Skeletal muscle satellite cell (primary cell): ENCODE measurements around the gene DNAJC13.

Experiments
- H3K27me3 ChIP-seq: 2 replicates; pipeline ENCODE4 v1.7.0; 2013; ENCODE audit warnings: low read length; ENCODE audit not compliant: control insufficient read depth, insufficient read depth
- H3K36me3 ChIP-seq: 2 replicates; pipeline ENCODE4 v1.7.0; 2013; ENCODE audit warnings: mild to moderate bottlenecking, control low read depth, low read length; ENCODE audit not compliant: insufficient read depth
- H3K4me1 ChIP-seq: 2 replicates; pipeline ENCODE4 v1.7.0; 2013; ENCODE audit warnings: low read length; ENCODE audit not compliant: control insufficient read depth, insufficient read depth
- H3K4me2 ChIP-seq: 2 replicates; pipeline ENCODE4 v1.7.0; 2013; ENCODE audit warnings: mild to moderate bottlenecking, low read length
- H3K4me3 ChIP-seq: 2 replicates; pipeline ENCODE4 v1.7.0; 2013; ENCODE audit warnings: low read length
- H3K9ac ChIP-seq: 2 replicates; pipeline ENCODE4 v1.7.0; 2013; ENCODE audit warnings: mild to moderate bottlenecking, low read depth, low read length, moderate library complexity
- H3K9me3 ChIP-seq: replicated peaks from 2 replicates; pipeline ENCODE4 v1.7.0; 2013; ENCODE audit warnings: mild to moderate bottlenecking, control low read depth, low read length

Gene DNAJC13

GRCh38 chr3:132414841-132415240 lies 2.5 kb upstream of the DNAJC13 start:
- H3K4me3 ChIP-seq: no peak overlapping the region
- no peaks in the 10 kb centered on the region for H3K36me3 ChIP-seq
- peaks cover 10% of the 10 kb centered on the region for H3K4me1 ChIP-seq
- no peaks in the 10 kb centered on the region for H3K9me3 ChIP-seq
- no peaks in the 10 kb centered on the region for H3K27me3 ChIP-seq
- no peak overlapping the region for H3K4me2 ChIP-seq
- no peak overlapping the region for H3K9ac ChIP-seq

GRCh38 chr3:132416161-132416560 lies 1.1 kb upstream of the DNAJC13 start:
- no peaks in the 10 kb centered on the region for H3K36me3 ChIP-seq
- no peak overlapping the region for H3K4me3 ChIP-seq
- peak overlapping the region; percentile 79 for H3K4me2 ChIP-seq
- H3K9ac ChIP-seq: no peak overlapping the region
- H3K4me1 ChIP-seq: peaks cover 21% of the 10 kb centered on the region
- H3K9me3 ChIP-seq: no peaks in the 10 kb centered on the region
- no peaks in the 10 kb centered on the region for H3K27me3 ChIP-seq

GRCh38 chr3:132417695-132418411 lies 551 bp downstream of the DNAJC13 start:
- no peaks in the 10 kb centered on the region for H3K27me3 ChIP-seq
- H3K9me3 ChIP-seq: no peaks in the 10 kb centered on the region
- H3K4me2 ChIP-seq: peak overlapping the region; percentile 83
- H3K4me1 ChIP-seq: peaks cover 23% of the 10 kb centered on the region
- H3K9ac ChIP-seq: peak overlapping the region; percentile 96
- H3K4me3 ChIP-seq: peak overlapping the region; percentile 89
- H3K36me3 ChIP-seq: no peaks in the 10 kb centered on the region

GRCh38 chr3:132418916-132419315 lies 1.6 kb downstream of the DNAJC13 start:
- Histone ChIP-seq H3K9ac (peak overlapping the region; percentile 96), H3K4me1 (peaks cover 23% of the 10 kb centered on the region), H3K9me3 (no peaks in the 10 kb centered on the region), H3K36me3 (no peaks in the 10 kb centered on the region), H3K4me3 (peak overlapping the region; percentile 89), H3K4me2 (peak overlapping the region; percentile 83), H3K27me3 (no peaks in the 10 kb centered on the region)

- H3K4me3 ChIP-seq: no peak overlapping the region
- peak overlapping the region; percentile 12 for H3K4me2 ChIP-seq
- peaks cover 19% of the 10 kb centered on the region for H3K4me1 ChIP-seq
- H3K27me3 ChIP-seq: no peaks in the 10 kb centered on the region
- no peaks in the 10 kb centered on the region for H3K9me3 ChIP-seq
- no peak overlapping the region for H3K9ac ChIP-seq
- H3K36me3 ChIP-seq: no peaks in the 10 kb centered on the region
Measured at GRCh38 chr3:132421832-132422231, 4.5 kb downstream of the DNAJC13 start.

GRCh38 chr3:132422531-132422930 lies 5.2 kb downstream of the DNAJC13 start:
- H3K9me3 ChIP-seq: no peaks in the 10 kb centered on the region
- no peaks in the 10 kb centered on the region for H3K27me3 ChIP-seq
- H3K4me2 ChIP-seq: no peak overlapping the region
- H3K4me1 ChIP-seq: peaks cover 18% of the 10 kb centered on the region
- no peak overlapping the region for H3K9ac ChIP-seq
- H3K4me3 ChIP-seq: no peak overlapping the region
- no peaks in the 10 kb centered on the region for H3K36me3 ChIP-seq

GRCh38 chr3:132432639-132433038 lies 15.3 kb downstream of the DNAJC13 start:
- H3K36me3 ChIP-seq: peaks cover 3% of the 10 kb centered on the region
- H3K4me3 ChIP-seq: no peak overlapping the region
- peaks cover 27% of the 10 kb centered on the region for H3K4me1 ChIP-seq
- H3K27me3 ChIP-seq: no peaks in the 10 kb centered on the region
- peak overlapping the region; percentile 28 for H3K4me2 ChIP-seq
- no peak overlapping the region for H3K9ac ChIP-seq
- H3K9me3 ChIP-seq: no peaks in the 10 kb centered on the region

GRCh38 chr3:132433121-132433520 lies 15.8 kb downstream of the DNAJC13 start:
- Histone ChIP-seq H3K9ac (no peak overlapping the region), H3K4me3 (no peak overlapping the region), H3K4me1 (peaks cover 27% of the 10 kb centered on the region), H3K27me3 (no peaks in the 10 kb centered on the region), H3K4me2 (peak overlapping the region; percentile 28), H3K9me3 (no peaks in the 10 kb centered on the region), H3K36me3 (peaks cover 3% of the 10 kb centered on the region)

- peaks cover 3% of the 10 kb centered on the region for H3K36me3 ChIP-seq
- H3K27me3 ChIP-seq: no peaks in the 10 kb centered on the region
- H3K4me3 ChIP-seq: no peak overlapping the region
- H3K9me3 ChIP-seq: no peaks in the 10 kb centered on the region
- H3K4me2 ChIP-seq: no peak overlapping the region
- peaks cover 27% of the 10 kb centered on the region for H3K4me1 ChIP-seq
- H3K9ac ChIP-seq: no peak overlapping the region
Measured at GRCh38 chr3:132435224-132435910, 18.1 kb downstream of the DNAJC13 start.

- Histone ChIP-seq H3K4me3 (no peak overlapping the region), H3K4me2 (peak overlapping the region; percentile 4), H3K9me3 (no peaks in the 10 kb centered on the region), H3K4me1 (peaks cover 27% of the 10 kb centered on the region), H3K36me3 (peaks cover 3% of the 10 kb centered on the region), H3K27me3 (no peaks in the 10 kb centered on the region), H3K9ac (no peak overlapping the region)
Measured at GRCh38 chr3:132435911-132436425, 18.7 kb downstream of the DNAJC13 start.

GRCh38 chr3:132443421-132443820 lies 26.1 kb downstream of the DNAJC13 start:
- no peak overlapping the region for H3K4me3 ChIP-seq
- peaks cover 35% of the 10 kb centered on the region for H3K4me1 ChIP-seq
- no peaks in the 10 kb centered on the region for H3K9me3 ChIP-seq
- no peak overlapping the region for H3K9ac ChIP-seq
- no peaks in the 10 kb centered on the region for H3K36me3 ChIP-seq
- H3K27me3 ChIP-seq: no peaks in the 10 kb centered on the region
- no peak overlapping the region for H3K4me2 ChIP-seq
